GM06990 (cell line): ENCODE measurements around the gene TIGD2.

Source experiments
- DNase-seq: peaks from one replicate; pipeline ENCODE4 v3.0.0-alpha.2; 2011; ENCODE audit not compliant: insufficient read length; ENCODE audit errors: extremely low read depth
- H3K27me3 ChIP-seq: replicated peaks from 2 replicates; pipeline ENCODE4 v1.6.0; 2011; ENCODE audit warnings: low read length; ENCODE audit not compliant: control insufficient read depth, insufficient read depth
- H3K36me3 ChIP-seq: 2 replicates; pipeline ENCODE4 v1.5.1; 2011; ENCODE audit warnings: low read length; ENCODE audit not compliant: control insufficient read depth, insufficient read depth
- H3K4me3 ChIP-seq: replicated peaks from 2 replicates; pipeline ENCODE4 v1.5.1; 2011; ENCODE audit warnings: low read depth, mild to moderate bottlenecking, control low read depth, low read length
- CTCF ChIP-seq: IDR thresholded peaks from 2 replicates; pipeline ENCODE4 v1.5.1; 2011; ENCODE audit warnings: low read length, control low read depth, mild to moderate bottlenecking, inconsistent platforms; ENCODE audit not compliant: insufficient read depth, poor library complexity, severe bottlenecking

Gene TIGD2

GRCh38 chr4:89162496-89162895, 51.2 kb downstream of the TIGD2 start:
- Histone ChIP-seq H3K36me3 (no peaks in the 10 kb centered on the region), H3K4me3 (no peak overlapping the region), H3K27me3 (no peaks in the 10 kb centered on the region)
- no peak for DNase-seq
- no peak for TF ChIP-seq CTCF

- Histone ChIP-seq H3K27me3 (no peaks in the 10 kb centered on the region), H3K4me3 (no peak overlapping the region), H3K36me3 (no peaks in the 10 kb centered on the region)
- TF ChIP-seq CTCF, result no peak
- DNase-seq, result no peak
These were observed 51.7 kb downstream of the TIGD2 start for GRCh38 chr4:89162987-89163386.

GRCh38 chr4:89164400-89164799, 53.1 kb downstream of the TIGD2 start:
- H3K27me3 ChIP-seq, result no peaks in the 10 kb centered on the region
- no peaks in the 10 kb centered on the region for H3K36me3 ChIP-seq
- no peak for DNase-seq
- no peak for TF ChIP-seq CTCF
- H3K4me3 ChIP-seq, result no peak overlapping the region
